NB4 (cell line): ENCODE measurements around the gene LPAR3.

Experiments
- CTCF ChIP-seq: IDR thresholded peaks from one replicate; pipeline ENCODE4 v1.5.1; 2012; ENCODE audit warnings: low read depth, low read length
- MYC ChIP-seq: IDR thresholded peaks from 2 replicates; pipeline ENCODE4 v1.6.1; 2011; ENCODE audit warnings: low read depth, low read length
- POLR2A ChIP-seq: IDR thresholded peaks from 2 replicates; pipeline ENCODE4 v1.6.1; 2011; ENCODE audit warnings: mild to moderate bottlenecking; ENCODE audit not compliant: insufficient read length; ENCODE audit errors: extremely low read depth

DNA sequence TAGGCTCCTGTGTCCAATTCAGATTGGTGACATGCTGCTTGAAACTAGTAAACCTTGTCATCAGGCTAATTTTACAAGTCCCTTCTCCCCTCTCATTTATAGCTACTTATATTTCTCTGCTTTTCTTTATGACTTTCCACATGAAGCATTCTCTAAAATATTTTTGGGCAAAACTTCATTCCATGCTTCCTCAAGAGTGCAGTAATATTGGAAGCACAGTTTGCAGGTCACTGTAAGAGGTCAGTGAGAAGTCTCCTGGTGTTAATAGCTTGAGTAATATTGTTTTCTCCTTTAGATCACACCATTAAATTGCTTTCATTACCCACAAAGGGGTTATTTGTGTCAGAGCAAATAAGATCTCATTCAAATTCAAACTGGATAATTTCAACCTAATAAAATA is 46.6 kb downstream of the LPAR3 start:
- no peak for TF ChIP-seq CTCF
- no peak for TF ChIP-seq POLR2A
- TF ChIP-seq MYC, result no peak
